ENCODE data around the gene EPS15.
A peak's percentile ranks its signal among the peaks of the same experiment; 100 is the strongest.

The EPS15 gene

DNA sequence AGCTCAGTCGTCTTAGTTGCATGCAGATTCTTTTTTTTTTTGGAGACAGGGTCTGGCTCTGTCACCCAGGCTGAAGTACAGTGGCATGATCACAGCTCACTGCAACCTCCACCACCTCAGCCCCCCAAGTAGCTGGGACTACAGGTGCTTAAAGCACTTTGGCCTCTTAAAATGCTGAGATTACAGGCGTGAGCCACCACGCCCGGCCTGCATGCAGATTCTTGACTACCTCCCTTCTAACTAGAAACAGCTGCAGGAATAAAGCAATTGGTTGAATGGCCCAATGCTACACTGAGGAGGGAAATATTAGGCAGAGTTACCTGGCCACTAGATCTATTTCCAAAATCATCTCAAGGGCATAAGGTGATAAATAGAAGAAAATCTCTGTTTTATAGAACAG lies 159.2 kb downstream of the EPS15 start:
- DNase-seq: no peak

DNA sequence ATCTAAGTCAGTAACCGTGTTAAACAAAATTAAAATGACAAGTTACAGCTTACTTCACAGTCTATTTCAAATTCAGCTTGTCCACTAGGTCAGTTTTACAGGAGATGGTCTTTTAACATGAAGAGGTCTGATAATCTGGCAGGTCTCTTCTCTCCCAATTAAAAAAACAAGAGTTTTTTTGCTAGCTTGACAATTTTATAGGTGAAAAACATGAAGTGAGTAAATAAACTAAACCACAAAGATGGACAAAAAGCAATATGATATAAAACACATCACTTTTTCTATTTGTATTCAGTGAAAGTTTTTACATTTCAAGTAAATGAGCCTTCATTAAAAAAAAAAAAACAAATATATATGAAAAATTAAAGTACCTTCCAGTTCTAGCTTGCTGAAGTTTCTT lies 163.7 kb downstream of the EPS15 start:
- DNase-seq: no peak

DNA sequence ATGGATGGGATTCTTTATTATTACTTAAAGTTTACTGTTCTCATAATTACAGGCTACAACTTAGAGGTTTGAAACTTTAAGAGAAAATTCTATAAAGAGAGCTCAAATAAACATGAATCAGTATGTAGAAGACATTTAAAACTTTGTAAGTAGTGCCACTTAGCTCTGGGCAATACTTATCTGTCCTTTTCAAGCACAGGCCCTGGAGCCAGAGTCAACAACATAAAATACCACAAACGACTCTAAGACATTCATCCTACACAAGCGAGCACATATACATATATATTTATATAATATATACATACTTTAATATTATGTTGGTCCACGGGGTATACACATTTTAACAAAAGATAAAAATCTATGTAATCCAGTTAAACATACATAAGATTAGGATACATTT lies 164.7 kb downstream of the EPS15 start:
- DNase-seq: no peak

DNA sequence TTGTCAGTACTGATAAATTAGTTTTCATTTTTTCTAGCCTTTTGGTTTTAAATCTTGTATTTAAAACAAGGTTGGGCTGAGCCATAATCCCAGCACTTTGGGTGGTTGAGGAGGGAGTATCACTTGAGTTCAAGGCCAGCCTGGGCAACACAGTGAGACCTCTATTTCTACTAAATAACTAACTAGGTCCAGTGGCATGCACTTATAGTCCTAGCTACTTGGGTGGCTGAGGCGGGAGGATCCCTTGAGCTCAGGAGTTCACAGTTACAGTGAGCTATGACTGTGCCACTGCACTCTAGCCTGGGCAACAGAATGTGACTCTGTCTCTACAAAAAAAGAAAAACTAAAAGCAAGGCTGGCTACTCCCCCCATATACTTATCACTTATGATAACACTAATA lies 167.2 kb downstream of the EPS15 start:
- no peak for DNase-seq

DNA sequence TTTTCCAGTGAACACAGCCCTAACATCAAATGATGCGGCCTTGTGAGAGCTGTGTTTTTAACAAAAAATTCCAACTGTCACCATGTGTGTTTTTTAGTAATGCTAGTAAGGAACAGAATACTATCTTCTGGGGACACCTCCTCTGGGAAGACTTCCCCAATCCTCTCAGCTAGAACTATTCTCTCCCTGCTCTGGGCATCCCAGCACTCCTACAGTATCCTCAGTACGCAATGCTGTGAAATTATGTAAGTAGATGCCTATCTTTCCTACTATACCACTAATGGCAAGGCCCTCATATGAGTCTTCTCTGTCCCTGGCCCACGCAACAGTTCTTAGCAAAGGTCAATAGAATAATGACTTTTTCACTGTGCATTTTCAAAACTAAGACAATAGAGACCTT lies 169.2 kb downstream of the EPS15 start:
- DNase-seq: no peak

DNA sequence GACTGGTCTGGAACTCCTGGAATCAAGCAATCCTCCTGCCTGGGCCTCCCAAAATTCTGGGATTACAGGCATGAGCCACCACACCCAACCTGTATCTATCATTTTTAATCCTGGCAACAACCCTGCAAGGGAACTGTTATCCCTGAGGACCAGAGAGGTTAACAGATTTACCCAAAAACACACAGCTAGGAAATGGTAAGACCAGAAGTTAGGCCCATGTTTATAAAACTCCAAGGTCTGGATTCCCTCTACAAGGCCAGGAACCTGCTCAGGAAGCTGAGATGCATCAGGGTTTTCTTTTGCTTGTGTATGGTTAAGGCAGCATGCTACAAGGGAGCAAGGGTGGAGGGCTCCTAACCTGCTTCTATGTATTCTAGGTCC lies 170.9 kb downstream of the EPS15 start:
- no peak for DNase-seq

DNA sequence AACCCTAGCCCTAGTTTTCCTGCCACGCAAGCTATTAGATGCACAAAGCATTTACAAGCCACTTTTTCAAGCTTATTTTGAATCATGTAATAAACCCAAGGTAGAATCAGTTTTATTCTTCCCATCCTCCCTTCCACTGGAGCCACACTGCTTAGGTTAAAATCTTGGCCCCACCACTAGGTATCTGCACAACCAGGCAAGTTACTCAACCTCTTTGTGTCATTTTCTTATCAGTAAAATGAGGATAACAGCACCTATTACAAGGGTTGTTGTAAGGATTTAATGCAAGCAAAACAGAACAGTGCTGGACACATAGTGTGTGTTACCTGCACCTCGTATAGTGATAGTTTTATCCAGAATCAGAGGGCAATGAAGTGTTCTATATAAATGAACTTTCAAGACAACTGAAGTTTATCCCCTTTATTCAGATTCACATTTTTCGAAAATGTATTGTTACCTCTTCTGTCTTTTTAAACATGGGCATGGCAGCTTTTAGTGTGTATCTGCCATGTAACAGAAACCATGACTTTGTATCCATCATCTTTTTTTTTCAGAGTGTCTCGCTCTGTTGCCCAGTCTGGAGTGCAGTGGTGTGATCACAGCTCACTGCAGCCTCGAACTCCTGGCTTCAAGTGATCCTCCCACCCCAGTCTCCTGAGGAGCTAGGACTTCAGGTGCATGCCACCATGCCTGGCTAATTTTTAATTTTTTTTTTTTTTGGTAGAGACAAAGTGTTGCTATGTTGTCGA lies 171.5 kb downstream of the EPS15 start:
- no peak for DNase-seq

DNA sequence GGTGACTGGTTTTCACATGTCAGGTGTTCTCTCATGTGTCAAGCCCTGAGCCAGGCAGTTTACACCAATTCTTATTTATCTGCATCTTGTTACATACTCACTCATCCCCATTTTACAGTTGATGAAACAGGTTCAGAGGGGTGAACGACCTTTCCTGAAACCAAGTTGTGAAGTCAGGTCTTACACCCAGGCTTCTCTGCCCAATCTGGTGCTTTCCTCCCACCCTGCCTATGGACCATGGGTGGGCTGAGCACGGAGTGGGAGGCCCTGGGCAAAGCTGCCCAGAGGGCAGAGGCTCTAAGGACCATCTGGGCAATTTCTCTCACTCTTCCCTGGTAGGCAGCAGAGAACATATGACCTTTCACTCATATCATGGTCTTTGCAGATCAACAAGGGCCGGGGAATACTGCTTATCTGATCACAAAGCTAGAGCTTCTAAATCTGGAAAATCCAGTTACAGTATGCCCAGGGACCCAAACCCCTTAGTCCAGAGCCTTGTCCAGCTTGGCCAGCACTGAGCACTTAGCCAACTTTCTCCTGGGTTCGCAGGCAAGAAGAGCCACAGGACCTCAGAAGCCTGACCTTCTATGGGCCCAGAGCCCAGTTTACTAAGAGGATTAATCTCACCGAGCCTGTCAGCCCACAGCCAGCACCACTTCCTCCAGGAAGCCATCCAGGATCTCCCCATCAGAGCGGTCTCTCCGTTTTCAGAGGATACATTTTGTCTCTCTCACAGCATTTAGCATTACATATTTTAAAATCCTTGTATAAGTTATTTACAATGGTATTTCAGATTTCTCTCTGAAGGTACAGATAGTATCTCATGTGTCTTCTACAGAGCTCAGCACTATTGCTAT lies 172.8 kb downstream of the EPS15 start:
- DNase-seq: no peak

DNA sequence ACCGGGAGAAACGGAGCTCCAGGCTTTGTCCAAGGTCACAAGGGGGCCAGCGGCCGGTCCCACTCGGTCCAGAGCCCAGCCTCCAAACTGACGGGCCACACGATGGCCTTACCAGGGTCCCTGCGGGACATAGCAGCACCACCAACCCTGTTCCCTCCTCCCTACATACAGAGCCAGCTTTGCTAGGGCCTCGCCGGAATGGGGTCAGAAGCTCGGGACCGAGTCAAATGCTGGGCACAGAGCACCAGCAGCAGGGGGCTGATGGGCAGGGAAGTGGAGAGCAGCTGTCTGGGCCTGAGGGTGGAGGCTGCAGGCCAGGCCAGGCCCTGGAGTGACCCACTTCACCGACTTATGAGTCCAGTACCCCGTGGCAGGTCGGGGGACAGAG lies 173.8 kb downstream of the EPS15 start:
- no peak for DNase-seq

DNA sequence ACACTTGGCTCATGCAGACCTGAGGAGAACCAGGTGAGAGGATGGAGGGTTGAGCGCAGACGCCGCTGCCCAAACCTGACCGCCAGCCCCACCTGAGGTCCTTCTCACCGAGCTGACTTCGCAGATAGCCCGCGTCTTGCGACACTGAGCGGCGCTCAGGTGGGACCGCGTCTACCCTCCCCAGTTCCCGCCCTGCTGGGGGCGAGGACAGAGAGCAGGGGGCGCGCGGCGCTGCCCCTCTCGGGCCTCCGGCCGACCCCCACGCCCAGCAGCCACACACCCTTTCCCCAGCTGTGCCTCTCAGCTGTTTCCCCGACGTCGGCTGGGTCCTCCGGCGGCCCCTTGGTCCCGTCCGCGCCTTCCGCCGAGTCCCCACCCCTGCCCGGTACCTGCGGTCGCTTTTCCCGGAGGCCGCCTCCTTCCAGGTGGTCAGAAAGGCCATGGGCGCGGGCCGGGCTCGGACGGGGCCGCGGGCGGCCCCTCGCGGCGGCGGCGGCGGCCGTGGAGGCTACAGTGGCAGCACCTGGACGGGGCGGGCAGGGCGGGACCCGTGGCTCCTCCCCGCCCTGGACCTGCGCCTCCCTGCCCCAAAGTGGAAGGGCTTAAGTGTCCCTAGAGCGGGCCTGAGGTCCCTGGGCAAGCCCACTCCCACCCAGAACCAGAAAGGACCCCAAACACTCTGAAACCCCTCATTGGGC lies 174.3 kb downstream of the EPS15 start:
- no peak for DNase-seq

DNA sequence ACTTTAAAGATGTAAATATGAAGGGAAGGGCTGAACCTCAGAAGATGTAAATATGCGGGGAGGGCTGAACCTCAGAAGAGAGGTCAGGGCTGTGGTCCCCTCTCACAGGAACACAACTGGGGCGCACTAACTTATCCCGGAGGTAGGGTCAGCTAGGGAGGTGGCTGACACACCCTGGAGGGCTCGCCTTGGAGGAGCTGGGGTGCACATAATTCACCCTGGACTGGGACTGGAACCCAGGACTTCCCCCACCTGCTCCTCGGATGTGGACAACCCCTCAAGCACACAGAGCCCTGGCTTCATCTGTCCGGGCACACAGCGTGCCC lies 174.8 kb downstream of the EPS15 start:
- no peak for DNase-seq

DNA sequence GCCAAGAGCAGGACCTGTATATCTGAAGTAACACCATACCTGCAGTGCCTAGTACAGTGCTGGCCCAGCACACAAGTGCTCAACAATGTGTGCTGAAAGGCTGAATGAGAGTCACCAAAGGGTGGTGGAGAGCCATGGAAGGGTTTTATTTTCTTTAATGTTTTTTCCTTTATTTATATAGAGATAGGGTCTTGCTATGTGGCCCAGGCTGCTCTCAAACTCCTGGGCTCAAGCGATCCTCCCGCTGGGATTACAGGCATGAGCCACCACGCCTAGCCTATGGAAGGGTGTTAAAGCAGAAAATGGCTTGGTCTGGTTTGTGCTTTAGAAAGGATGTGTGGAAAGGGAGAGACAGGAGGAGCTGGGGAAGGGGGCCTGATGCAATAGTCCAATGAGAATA lies 175.4 kb downstream of the EPS15 start:
- no peak for DNase-seq

DNA sequence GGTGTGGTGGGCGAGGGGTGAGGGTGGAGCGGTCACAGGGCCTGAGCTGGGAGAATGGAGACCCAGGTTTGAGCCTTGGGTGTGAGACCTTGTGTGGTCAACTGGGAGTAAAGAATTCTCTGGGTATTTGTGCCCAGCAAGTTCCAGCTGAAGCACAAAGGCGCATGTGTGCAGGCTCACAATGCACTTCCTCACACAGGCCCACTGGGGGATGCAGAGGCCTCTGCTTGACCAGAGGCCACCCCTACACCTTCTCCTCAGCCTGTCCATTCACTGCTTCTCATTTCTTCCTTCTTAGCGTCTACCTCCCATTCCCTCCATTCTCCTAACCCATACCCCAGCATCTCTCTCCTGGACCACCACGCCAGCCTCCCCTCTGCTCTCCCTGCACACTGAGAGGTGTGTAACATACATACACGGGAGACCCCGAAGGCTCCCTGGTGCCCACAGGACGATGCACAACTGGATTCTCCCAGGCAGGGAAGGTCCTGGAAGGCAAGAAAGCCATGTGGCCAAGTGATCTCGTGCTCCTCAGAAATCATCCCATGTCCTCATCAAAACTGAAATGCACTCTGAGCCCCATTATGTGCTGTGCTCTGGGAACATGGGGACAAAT lies 176.4 kb downstream of the EPS15 start:
- no peak for DNase-seq

DNA sequence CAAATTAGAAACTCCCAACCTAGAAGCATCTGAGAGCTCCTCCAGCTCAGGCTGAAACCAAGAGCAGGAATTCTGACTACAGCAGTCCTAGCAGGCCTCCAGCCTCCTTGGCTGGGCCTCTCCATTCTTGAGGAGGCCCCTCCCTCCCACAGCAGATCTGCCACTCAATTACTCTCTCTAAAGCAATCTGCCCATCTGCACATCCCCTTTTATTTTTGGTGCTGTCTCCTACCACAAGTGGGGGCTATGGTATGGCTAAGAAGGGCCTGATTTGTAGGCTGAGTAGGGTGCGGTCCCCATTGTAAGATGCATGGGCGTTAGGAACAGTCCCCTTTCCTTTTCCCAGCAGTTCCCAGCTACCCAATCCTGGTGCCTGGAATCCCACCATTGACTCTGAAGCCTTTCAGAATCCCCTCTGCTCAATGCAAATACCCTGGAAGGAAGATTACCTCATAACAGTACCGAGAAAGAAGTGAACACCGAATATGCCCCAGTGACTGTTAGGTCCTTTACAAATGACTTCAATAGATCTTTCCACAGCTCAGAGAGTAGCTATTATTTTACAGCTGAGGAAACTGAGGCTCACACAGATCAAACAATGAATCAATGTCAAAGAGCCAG lies 177.1 kb downstream of the EPS15 start:
- no peak for DNase-seq

DNA sequence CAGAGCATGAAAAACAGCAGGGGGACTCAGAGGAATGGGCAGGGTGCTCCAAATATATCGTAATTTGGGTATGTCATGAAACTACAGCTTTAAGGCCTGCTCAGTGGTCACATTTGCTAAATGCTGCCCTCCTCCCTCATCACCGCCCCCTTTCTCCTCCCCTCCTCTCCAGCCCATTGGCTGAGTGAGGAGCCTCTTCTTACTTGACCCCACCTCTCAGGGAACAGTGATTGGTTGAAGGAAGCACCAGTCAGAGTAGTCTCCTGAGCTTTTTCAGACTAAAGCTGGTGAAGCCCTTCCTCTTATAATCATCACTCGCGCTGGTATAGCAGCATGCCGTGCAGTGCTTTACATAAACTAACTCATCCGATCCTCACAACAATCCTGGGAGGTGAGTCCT lies 178.7 kb downstream of the EPS15 start:
- no peak for DNase-seq

DNA sequence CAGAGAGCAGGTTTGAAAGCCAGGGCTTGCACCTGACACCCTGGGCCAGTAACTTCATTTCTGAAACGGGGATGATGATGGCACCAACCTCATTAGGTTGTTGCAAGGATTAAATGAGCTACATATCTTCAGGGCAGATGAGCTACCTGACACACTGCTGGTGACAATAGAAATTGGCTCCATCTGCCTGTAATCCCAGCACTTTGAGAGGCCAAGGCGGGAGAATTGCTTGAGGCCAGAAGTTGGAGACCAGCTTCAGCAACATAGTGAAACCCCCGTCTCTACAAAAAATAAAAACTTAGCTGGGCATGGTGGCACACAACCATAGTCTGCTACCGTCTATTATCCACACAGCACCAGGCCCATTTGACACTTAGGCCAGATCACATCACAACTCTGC lies 182.4 kb downstream of the EPS15 start:
- DNase-seq: no peak

DNA sequence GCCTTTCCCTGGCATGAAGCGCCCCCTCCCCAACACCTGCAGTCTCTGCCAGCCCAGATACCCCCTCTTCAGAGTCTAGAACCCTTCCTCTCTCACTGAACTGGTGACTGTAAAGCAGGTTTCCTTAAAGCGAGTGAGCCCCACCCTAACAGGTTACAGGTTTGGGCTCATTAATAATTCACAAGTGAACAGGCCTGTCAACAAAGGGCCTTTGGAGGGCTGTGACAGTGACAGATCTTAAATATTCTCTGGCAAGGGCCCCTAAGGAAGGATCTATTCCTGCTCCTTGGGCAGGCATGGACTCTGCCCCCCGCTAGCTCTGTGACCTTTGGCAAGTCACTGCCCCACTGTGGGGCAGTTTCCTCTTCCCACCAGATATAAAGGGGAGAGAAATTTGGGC lies 183.1 kb downstream of the EPS15 start:
- no peak for DNase-seq

DNA sequence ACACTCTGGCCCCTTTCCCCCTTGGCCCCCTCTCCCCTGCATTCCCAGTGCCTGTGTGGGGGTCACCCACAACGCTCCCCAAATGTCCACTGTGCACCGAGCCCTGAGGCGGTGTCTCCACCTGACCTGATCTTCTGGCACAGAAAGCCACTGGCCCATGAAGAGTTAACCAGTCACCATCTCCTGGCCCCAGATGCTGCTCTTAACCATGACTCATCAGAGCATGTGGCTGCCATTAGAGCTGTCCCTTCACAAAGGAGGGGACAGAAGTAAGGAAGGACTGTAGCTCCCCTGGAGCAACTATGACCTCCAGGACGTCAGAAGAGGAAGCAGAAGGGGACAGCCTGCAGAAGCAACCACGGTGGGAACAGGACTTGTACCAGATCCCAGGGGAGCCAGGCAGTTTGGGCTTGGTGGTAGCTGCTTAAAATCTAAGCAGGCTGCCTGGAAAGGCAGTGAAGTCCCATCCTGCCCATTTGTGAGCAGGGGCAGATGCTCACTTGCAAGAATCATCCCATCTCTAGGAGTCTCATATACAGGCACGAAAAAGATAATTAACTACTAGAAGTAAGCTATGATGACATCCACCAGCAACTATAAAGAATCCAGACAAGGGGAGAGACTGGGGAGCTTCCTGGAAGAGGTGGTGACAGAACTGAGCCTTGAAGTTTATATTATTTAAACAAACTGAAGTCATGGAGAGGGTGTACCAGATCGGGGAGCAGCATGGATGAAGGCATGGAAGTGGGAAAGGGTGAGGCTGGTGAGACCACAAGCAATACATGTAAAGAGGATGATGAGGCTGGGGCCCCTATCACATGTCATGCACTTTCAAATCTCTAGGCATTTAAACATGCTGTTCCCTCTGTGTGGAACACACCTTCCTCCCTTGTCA lies 187.6 kb downstream of the EPS15 start:
- peak; percentile 53 to 56 for DNase-seq

DNA sequence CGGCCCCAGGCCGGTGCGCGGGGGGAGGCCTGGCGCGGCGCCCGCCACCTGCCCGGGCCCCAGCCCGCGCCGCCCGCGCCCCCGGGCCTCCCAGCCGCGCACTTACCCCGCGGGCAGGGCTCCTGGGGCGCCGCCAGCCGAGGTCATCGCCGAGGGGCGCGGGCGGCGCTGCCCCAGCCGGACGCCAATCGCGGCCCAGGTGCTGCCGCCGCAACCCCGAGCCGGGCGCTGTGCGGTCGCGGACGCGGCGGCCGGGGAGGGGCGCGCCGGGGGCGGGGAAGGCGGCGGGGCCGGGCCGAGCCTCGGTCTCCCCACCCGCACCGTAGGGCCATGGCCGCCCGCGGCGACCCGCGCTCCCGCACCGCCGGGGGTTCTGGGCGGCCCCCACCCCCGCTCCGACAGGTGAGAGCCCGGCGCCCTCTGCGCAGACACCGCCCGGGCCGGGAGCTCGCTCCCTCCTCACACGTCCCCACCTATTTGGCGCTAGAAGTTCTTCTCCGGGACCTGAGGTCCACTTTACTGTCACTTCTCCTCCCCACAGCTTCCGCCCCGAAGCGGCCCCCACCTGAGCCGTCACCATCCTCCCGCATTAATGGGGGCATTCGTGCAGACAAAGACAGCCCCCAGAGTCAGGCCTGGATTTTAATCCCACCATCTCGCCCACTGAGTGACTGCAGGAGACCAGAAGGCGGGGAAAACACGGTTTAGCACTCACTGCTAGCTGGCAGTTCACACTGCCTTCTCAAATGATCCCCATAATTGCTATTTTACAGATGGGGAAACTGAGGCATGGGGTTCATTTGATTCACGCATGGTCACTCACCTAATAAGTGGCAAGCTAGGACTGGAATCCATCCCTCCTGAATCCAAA lies 188.5 kb downstream of the EPS15 start, which contains the start of gene TTC39A:
Gene TTC39A, minus strand, starts transcription at position 232 of the 871 bp plus-strand sequence. Its CDS starts 85 bp downstream, at position 147.
- DNase-seq: no peak

DNA sequence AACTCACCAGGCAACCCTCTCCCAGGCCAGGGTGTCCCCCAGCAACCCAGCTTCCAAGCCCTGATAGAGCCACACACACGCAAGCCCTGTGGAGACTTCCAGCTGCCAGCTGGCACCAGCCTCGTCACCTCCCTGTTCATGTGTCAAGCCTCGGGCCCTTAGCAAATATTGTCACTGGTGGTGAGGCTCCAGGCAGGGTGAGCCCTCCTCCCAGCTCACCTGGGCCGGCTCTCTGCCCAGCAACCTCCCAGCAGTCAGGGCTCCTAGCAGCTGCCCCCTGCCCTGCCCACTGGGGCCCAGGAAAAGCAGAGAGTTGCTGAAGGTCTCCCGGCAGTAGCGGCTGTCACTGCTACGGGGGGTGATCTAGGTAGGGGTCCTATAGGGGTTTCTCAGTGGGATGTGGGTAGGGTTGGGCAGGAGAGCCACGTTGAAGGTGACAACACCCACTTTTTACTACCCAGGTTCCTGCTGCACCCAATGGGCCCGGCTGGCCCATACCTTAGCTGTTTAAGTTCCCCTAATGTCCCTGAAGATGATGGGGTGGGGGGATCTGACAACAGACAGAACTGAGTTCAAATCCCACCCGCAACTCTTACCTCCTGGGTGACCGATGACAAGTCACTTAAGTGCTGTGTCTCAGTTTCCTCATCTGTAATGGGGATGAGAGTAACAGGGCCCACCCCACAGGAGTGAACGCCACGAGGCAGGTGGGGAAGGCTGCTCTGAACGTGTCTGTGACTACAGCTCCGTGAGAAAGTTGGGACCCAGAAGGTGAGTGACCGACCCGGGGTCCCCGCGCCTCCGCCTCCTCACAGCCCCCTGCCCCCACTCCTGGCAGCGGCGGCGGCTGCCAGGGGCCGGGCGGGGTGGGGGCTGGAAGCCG lies 189.4 kb downstream of the EPS15 start:
- no peak for DNase-seq
